HepG2 (cell line): ENCODE data around the gene ERBB3. TPM values are rescaled to one million over a fixed set of nuclear protein-coding genes. Genes with fewer than 3 reads are reported as not detected.

ENCODE experiments used
- ATAC-seq: fragments of 200-7000 bp; cut with Tn5 transposase; 3 replicates; pipeline ENCODE4 v1.9.1; 2020; ENCODE audit warnings: mild to moderate bottlenecking, moderate library complexity
- BruUV-seq: library from RNA; stranded (reverse); fragments of 400-500 nt; replicated peaks from 2 replicates; lab custom pipeline; 2021; lab: Mats Ljungman, UMichigan
- CTCF ChIA-PET: fragments of 300-600 bp; formaldehyde crosslinking; extraction: SDS; loops from one replicate; lab custom pipeline; 2021; ENCODE audit warnings: low total read pairs, inconsistent platforms, low intra/inter-chr PET ratio; lab: Yijun Ruan, JAX
- POLR2A ChIA-PET: fragments of 350-600 bp; sonication (Branson Sonifier 250); formaldehyde crosslinking; loops from one replicate; lab custom pipeline; 2020; ENCODE audit warnings: antibody characterized with exemption, inconsistent platforms; lab: Yijun Ruan, JAX
- DNase-seq: peaks from one replicate; pipeline ENCODE4 v3.0.0-alpha.2; 2015; ENCODE audit warnings: low spot score
- FAIRE-seq: peaks from 3 replicates; lab custom pipeline; 2011; peaks lifted over from hg19 to GRCh38; lab: Jason Lieb, UNC
- H2AFZ ChIP-seq: one replicate; pipeline ENCODE4 v1.6.1; 2011; ENCODE audit warnings: low read length, inconsistent platforms
- H3K27ac ChIP-seq: fragments of 300-600 bp; 3 replicates; pipeline ENCODE4 v1.8.0; 2011; ENCODE audit warnings: mixed run types, mild to moderate bottlenecking, mixed read lengths, low read length, inconsistent platforms; ENCODE audit not compliant: insufficient read depth; ENCODE audit errors: extremely low read length
- H3K27me3 ChIP-seq, 2 experiments: fragments of 200-600 bp in 1 of 2; 2 replicates in 1 of 2; 3 replicates in 1 of 2; pipeline versions ENCODE4 v1.6.0 to v1.8.0; 2011; ENCODE audit warnings: low read length in 2 of 2, mild to moderate bottlenecking in 2 of 2, moderate library complexity in 2 of 2, inconsistent platforms in 1 of 2; ENCODE audit not compliant: insufficient read depth in 2 of 2, control insufficient read depth in 1 of 2
- H3K36me3 ChIP-seq, 2 experiments: fragments of 200-600 bp in 1 of 2; replicated peaks in 1 of 2; 2 replicates in 1 of 2; 3 replicates in 1 of 2; pipeline versions ENCODE4 v1.5.1 to v1.8.0; 2011; ENCODE audit warnings: low read length in 2 of 2, inconsistent platforms in 1 of 2; ENCODE audit not compliant: insufficient read depth in 2 of 2, control insufficient read depth in 1 of 2
- H3K4me1 ChIP-seq: 2 replicates; pipeline ENCODE4 v1.5.1; 2012; ENCODE audit warnings: low read length, inconsistent platforms; ENCODE audit not compliant: insufficient read depth
- H3K4me2 ChIP-seq: 2 replicates; pipeline ENCODE4 v1.6.0; 2011; ENCODE audit warnings: low read depth, low read length, inconsistent platforms
- H3K4me3 ChIP-seq, 3 experiments: fragments of 200-600 bp in 1 of 3; sonication (generic), shearing (Covaris generic) in 1 of 3; replicated peaks in 1 of 3; 2 replicates each; pipeline ENCODE4 v1.5.1; 2011 to 2016; ENCODE audit warnings: low read length in 3 of 3, inconsistent platforms in 2 of 3, low read depth in 2 of 3, mild to moderate bottlenecking in 2 of 3, control low read depth in 1 of 3, mixed read lengths in 1 of 3; ENCODE audit not compliant: insufficient read depth in 1 of 3
- H3K79me2 ChIP-seq: one replicate; pipeline ENCODE4 v1.6.1; 2011; ENCODE audit warnings: low read length, inconsistent platforms; ENCODE audit not compliant: insufficient read depth
- H3K9ac ChIP-seq: 2 replicates; pipeline ENCODE4 v1.6.0; 2011; ENCODE audit warnings: mild to moderate bottlenecking, low read depth, low read length, inconsistent platforms; ENCODE audit not compliant: insufficient read depth
- H3K9me3 ChIP-seq: 2 replicates; pipeline ENCODE4 v1.5.1; 2012; ENCODE audit warnings: mild to moderate bottlenecking, low read length
- H4K20me1 ChIP-seq: 2 replicates; pipeline ENCODE4 v1.6.0; 2011; ENCODE audit warnings: inconsistent platforms, mild to moderate bottlenecking, low read length, moderate library complexity; ENCODE audit not compliant: insufficient read depth
- ATF4 ChIP-seq, 2 experiments: fragments of 450-650 bp in 1 of 2; sonication (generic) in 1 of 2; formaldehyde crosslinking; IDR thresholded peaks; 2 replicates each; pipeline versions ENCODE4 v1.5.0 to v1.8.0; 2020 to 2022; ENCODE audit warnings: mild to moderate bottlenecking in 1 of 2, missing genetic modification reagents in 1 of 2
- BHLHE40 ChIP-seq: IDR thresholded peaks from 2 replicates; pipeline ENCODE4 v1.6.1; 2011; ENCODE audit warnings: low read length, improper control_type of control experiment
- CREB1 ChIP-seq, 2 experiments: fragments of 450-650 bp in 1 of 2; IDR thresholded peaks; 2 replicates each; pipeline ENCODE4 v1.6.1; 2016 to 2017; ENCODE audit warnings: control low read depth in 1 of 2, mild to moderate bottlenecking in 1 of 2, missing compliant biosample characterization in 1 of 2, missing genetic modification characterization in 1 of 2
- DMAP1 ChIP-seq: IDR thresholded peaks from 2 replicates; pipeline ENCODE4 v1.6.1; 2016
- GABPB1 ChIP-seq: IDR thresholded peaks from 2 replicates; pipeline ENCODE4 v1.6.1; 2016; ENCODE audit warnings: mild to moderate bottlenecking, missing genetic modification reagents, moderate library complexity, missing compliant biosample characterization
- MAZ ChIP-seq, 2 experiments: sonication (generic) in 1 of 2; formaldehyde crosslinking in 1 of 2; IDR thresholded peaks; 2 replicates each; pipeline versions ENCODE4 v1.5.0 to v1.6.1; 2012 to 2020; ENCODE audit warnings: low read depth in 2 of 2, mild to moderate bottlenecking in 2 of 2, borderline replicate concordance in 1 of 2, improper control_type of control experiment in 1 of 2, low read length in 1 of 2, missing genetic modification reagents in 1 of 2, moderate library complexity in 1 of 2
- NONO ChIP-seq, 2 experiments: fragments of 450-650 bp in 1 of 2; sonication (generic) in 1 of 2; formaldehyde crosslinking in 1 of 2; IDR thresholded peaks in 1 of 2; conservative IDR thresholded peaks in 1 of 2; 2 replicates each; pipeline versions ENCODE4 v1.6.1 to v1.8.0; 2017 to 2022; ENCODE audit warnings: mild to moderate bottlenecking in 1 of 2, missing genetic modification reagents in 1 of 2, moderate library complexity in 1 of 2
- NR2F6 ChIP-seq, 2 experiments: IDR thresholded peaks; 2 replicates each; pipeline ENCODE4 v1.6.1; 2016; ENCODE audit warnings: antibody characterized with exemption in 1 of 2, mild to moderate bottlenecking in 1 of 2
- RFX1 ChIP-seq: fragments of 450-650 bp; IDR thresholded peaks from 2 replicates; pipeline ENCODE4 v1.6.1; 2017
- SMAD3 ChIP-seq: sonication (generic); formaldehyde crosslinking; IDR thresholded peaks from 2 replicates; pipeline ENCODE4 v1.4.0; 2020; ENCODE audit warnings: missing genetic modification reagents
- SOX13 ChIP-seq, 3 experiments: fragments of 450-650 bp in 1 of 3; sonication (generic) in 1 of 3; formaldehyde crosslinking in 1 of 3; IDR thresholded peaks in 2 of 3; conservative IDR thresholded peaks in 1 of 3; 2 replicates each; pipeline versions ENCODE4 v1.5.0 to v1.6.1; 2016 to 2020; ENCODE audit warnings: antibody characterized with exemption in 1 of 3, mild to moderate bottlenecking in 1 of 3, missing compliant biosample characterization in 1 of 3, missing genetic modification reagents in 1 of 3, moderate library complexity in 1 of 3
- ZFY ChIP-seq: sonication (generic); formaldehyde crosslinking; IDR thresholded peaks from 2 replicates; pipeline ENCODE4 v1.4.0; 2020; ENCODE audit warnings: missing genetic modification reagents
- ZNF124 ChIP-seq: sonication (generic); formaldehyde crosslinking; IDR thresholded peaks from 2 replicates; pipeline ENCODE4 v1.4.0; 2020; ENCODE audit warnings: missing genetic modification reagents
- WGBS: methylation state at CpG from one replicate; pipeline ENCODE4 v1.1.6; 2017; ENCODE audit warnings: low lambda C conversion rate; 5-methylcytosine and 5-hydroxymethylcytosine counted together
- in situ Hi-C: cut with HindIII; loops from 2 replicates; pipeline ENCODE4 v1.10.0; 2017; ENCODE audit warnings: low pct_unique_long_range_greater_than_20kb; ENCODE audit not compliant: extremely low pct_ligation_motif_present
- intact Hi-C: fragments of 100-400 bp; cut with micrococcal nuclease; formaldehyde crosslinking; loops from one replicate; pipeline ENCODE4 v1.10.0; 2022; ENCODE audit not compliant: unreplicated experiment
- polyA plus RNA-seq, 8 experiments: library from polyadenylated mRNA; depleted of rRNA in 3 of 8; stranded (reverse) in 7 of 8; unstranded in 1 of 8; fragments of >200 nt; fragmentation: Illumina TruSeq in 4 of 8; extraction: Trizol in 4 of 8; gene quantifications; 2 replicates each; pipeline versions ENCODE4 v1.2.1 to v1.2.3, GENCODE V29; 2011 to 2016; ENCODE audit warnings: low read depth in 4 of 8, missing spikeins in 1 of 8, mixed read lengths in 1 of 8; ENCODE audit not compliant: insufficient read depth in 1 of 8
- total RNA-seq, 5 experiments: library from RNA; depleted of rRNA; stranded (reverse); fragments of >200 nt; fragmentation: Illumina TruSeq; extraction: Trizol; gene quantifications; 2 replicates each; pipeline ENCODE4 v1.2.3, GENCODE V29; 2016; ENCODE audit warnings: low read depth in 1 of 5
- TF ChIP-seq, protein P1 (sequence below): IDR thresholded peaks from 2 replicates; pipeline ENCODE4 v1.6.1; 2018; ENCODE audit warnings: missing genetic modification reagents, mild to moderate bottlenecking, missing compliant biosample characterization
- TF ChIP-seq, protein P2 (sequence below), 2 experiments: sonication (generic) in 1 of 2; formaldehyde crosslinking in 1 of 2; IDR thresholded peaks; 2 replicates each; pipeline versions ENCODE4 v1.5.1 to v1.6.1; 2011 to 2020; ENCODE audit warnings: borderline replicate concordance in 1 of 2, low read depth in 1 of 2, low read length in 1 of 2, mild to moderate bottlenecking in 1 of 2, missing genetic modification reagents in 1 of 2, moderate library complexity in 1 of 2

The ERBB3 gene
- total and polyA plus RNA-seq, 2 of the 13 experiments (the other 11 are each of a cell fraction or from before 2014, with no cell fraction given), result 93.6 to 358 TPM

DNA sequence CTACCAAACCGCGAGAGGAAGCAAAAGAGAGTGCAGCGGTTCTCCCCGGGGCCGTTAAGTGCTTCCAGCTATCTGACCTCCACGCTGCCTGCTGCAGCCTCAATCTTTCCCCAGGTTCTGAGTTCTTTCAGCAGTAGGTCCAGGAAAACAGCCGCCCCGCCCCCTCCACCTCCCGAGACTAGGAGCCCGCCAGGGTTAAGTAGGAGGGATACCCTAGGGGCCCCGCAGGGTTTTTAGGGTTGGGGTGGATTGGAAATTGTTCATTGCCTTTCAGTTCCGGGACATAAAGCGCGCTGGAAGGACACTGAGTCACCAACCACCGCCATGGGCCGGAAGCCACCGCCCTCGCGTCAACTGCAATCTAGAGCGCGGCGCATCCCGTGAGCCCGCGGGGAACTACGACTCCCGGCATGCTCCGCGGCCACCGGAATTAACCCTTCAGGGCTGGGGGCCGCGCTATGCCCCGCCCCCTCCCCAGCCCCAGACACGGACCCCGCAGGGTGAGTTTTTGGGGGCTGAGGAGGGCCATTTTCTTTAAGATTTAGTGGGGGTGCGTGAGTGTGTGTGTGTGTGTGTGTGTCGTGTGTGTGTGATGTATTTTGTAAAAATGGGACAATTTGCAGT lies 72.3 kb downstream of the ERBB3 start, which contains the start of gene MYL6B:
Gene MYL6B (plus strand): TSS at position 456 of the 624 bp plus-strand sequence. CDS start 1,332 bp downstream, outside the sequence.
- peak; percentile 64 for FAIRE-seq
- peak within 1 kb of the TSS; percentile 57 for H2AFZ ChIP-seq
- TF ChIP-seq ATF4 (CRISPR knock-in tag; IDR thresholded peaks at IDR 0.05), result peak in 1 of 2 experiments; percentile 5; a peak in 1 of 4 replicates
- TF ChIP-seq DMAP1 (CRISPR knock-in tag), result peak; percentile 28; the same call in 1 of the 2 replicates
- no peak for TF ChIP-seq RFX1
- TF ChIP-seq NONO (IDR thresholded peaks at IDR 0.05), result no peak
- peak; percentile 22; the same call in 1 of the 2 replicates for TF ChIP-seq NONO (CRISPR knock-in tag; conservative IDR thresholded peaks at IDR 0.05)
- TF ChIP-seq BHLHE40, result peak; percentile 82
- TF ChIP-seq SOX13 (IDR thresholded peaks at IDR 0.05), result no peak
- TF ChIP-seq SOX13 (CRISPR knock-in tag; conservative IDR thresholded peaks at IDR 0.05 in 1 of 2, IDR thresholded peaks at IDR 0.05 in 1 of 2), result peak in 1 of 2 experiments; percentile 39; a peak in 1 of 4 replicates
- TF ChIP-seq CREB1 (IDR thresholded peaks at IDR 0.05), result peak; percentile 58; the same call in 1 of the 2 replicates
- TF ChIP-seq CREB1 (CRISPR knock-in tag; IDR thresholded peaks at IDR 0.05), result peak; percentile 68
- TF ChIP-seq ZNF124 (CRISPR knock-in tag), result peak; percentile 42; the same call in 1 of the 2 replicates
- TF ChIP-seq GABPB1, result peak; percentile 95
- TF ChIP-seq SMAD3, result no peak; the same call in 1 of the 2 replicates
- TF ChIP-seq, protein P1, sequence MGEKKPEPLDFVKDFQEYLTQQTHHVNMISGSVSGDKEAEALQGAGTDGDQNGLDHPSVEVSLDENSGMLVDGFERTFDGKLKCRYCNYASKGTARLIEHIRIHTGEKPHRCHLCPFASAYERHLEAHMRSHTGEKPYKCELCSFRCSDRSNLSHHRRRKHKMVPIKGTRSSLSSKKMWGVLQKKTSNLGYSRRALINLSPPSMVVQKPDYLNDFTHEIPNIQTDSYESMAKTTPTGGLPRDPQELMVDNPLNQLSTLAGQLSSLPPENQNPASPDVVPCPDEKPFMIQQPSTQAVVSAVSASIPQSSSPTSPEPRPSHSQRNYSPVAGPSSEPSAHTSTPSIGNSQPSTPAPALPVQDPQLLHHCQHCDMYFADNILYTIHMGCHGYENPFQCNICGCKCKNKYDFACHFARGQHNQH (CRISPR knock-in tag), result peak; percentile 54; the same call in 1 of the 2 replicates
- peak; percentile 76 for TF ChIP-seq ZFY (CRISPR knock-in tag)
- peak; percentile 80; the same call in 1 of the 2 replicates for TF ChIP-seq MAZ (IDR thresholded peaks at IDR 0.05; ENCODE audit: borderline replicate concordance, low read depth, low read length)
- 0 out of 2 replicates have a peak, but pooled peaks have one; percentile 58 for TF ChIP-seq MAZ (CRISPR knock-in tag; IDR thresholded peaks at IDR 0.05; ENCODE audit: low read depth)
- no peak for TF ChIP-seq NR2F6 (IDR thresholded peaks at IDR 0.05)
- TF ChIP-seq NR2F6 (CRISPR knock-in tag; IDR thresholded peaks at IDR 0.05), result peak; percentile 28; the same call in 1 of the 2 replicates
- TF ChIP-seq, protein P2, sequence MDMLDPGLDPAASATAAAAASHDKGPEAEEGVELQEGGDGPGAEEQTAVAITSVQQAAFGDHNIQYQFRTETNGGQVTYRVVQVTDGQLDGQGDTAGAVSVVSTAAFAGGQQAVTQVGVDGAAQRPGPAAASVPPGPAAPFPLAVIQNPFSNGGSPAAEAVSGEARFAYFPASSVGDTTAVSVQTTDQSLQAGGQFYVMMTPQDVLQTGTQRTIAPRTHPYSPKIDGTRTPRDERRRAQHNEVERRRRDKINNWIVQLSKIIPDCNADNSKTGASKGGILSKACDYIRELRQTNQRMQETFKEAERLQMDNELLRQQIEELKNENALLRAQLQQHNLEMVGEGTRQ (IDR thresholded peaks at IDR 0.05; ENCODE audit: low read depth, low read length), result no peak
- TF ChIP-seq, protein P2 (CRISPR knock-in tag; IDR thresholded peaks at IDR 0.05; ENCODE audit: borderline replicate concordance), result no peak

More for the DNA sequence above, 72.3 kb downstream of the ERBB3 start, which contains the start of gene MYL6B:
- peak within 1 kb of the TSS; percentile 79 to 86 (median 82) for H3K4me3 ChIP-seq
- H3K79me2 ChIP-seq, result peaks cover 15% of the 10 kb centered on the region
- 0 out of 5 replicates have a peak, but pooled peaks cover 0 to 1% of the 10 kb centered on the region in 2 experiments for H3K36me3 ChIP-seq
- ChIA-PET CTCF (interaction anchor here (0.9 to 1.6 kb wide), 2 partner anchors 26 to 38 kb away, joined by 3 to 5 read pairs; no protein-coding TSS in a partner anchor), POLR2A (interaction anchor here (0.9 to 3.8 kb wide), 11 partner anchors 9 to 164 kb away, joined by 3 to 42 read pairs (median 6); partner anchors contain the start of genes CNPY2, ESYT1, PA2G4 and RNF41)
- peak within 1 kb of the TSS; percentile 76 for H3K9ac ChIP-seq
- H3K4me1 ChIP-seq, result peaks cover 39% of the 10 kb centered on the region
- intact Hi-C loops (loop anchor here (2.0 kb wide), 1 partner anchor 33 kb away; the partner anchor contains the start of gene ZC3H10), in situ Hi-C loops (no loop called here)
- H3K4me2 ChIP-seq, result peak within 1 kb of the TSS; percentile 92
- H3K9me3 ChIP-seq, result no peaks in the 10 kb centered on the region
- no peaks in the 10 kb centered on the region; a peak in 1 of 5 replicates for H3K27me3 ChIP-seq
- ATAC-seq (peak; percentile 89), DNase-seq (peak; percentile 83)
- peak within 1 kb of the TSS; percentile 89 for H3K27ac ChIP-seq
- H4K20me1 ChIP-seq, result no peaks in the 10 kb centered on the region
- BruUV-seq, result no TSS peak
- WGBS, result under 1% methylated on average over 20 of the region's 37 CpGs
